ENCODE data around the gene KRT38.

- TF ChIP-seq CTCF (IDR thresholded peaks at IDR 0.05; ENCODE audit: low read depth, low read length, missing input control) (no peak), TAF1 (conservative IDR thresholded peaks at IDR 0.05) (no peak), JUND (IDR thresholded peaks at IDR 0.05) (no peak), RXRA (IDR thresholded peaks at IDR 0.05) (no peak)
Observed at GRCh38 chr17:41391535-41391934, 49.2 kb downstream of the KRT38 start.
